Muscle of arm (tissue), 12 donors: ENCODE measurements around the gene AGMO. TPM values are rescaled to one million over a fixed set of nuclear protein-coding genes. Genes with fewer than 3 reads are reported as not detected.
"Not testable (repeated sequence)": the region's sequence is repeated elsewhere in the genome, so short reads cannot be mapped to it uniquely, and the experiment has no call there.

Experiments
- DNase-seq: peaks from one replicate; pipeline ENCODE4 v3.0.0-alpha.2; 2013
- polyA plus RNA-seq, 12 donors: library from polyadenylated mRNA; unstranded; fragments of 120-200 nt; gene quantifications; one replicate each; pipeline ENCODE4 v1.2.1, GENCODE V29; 2013; ENCODE audit not compliant: insufficient read length in 12 of 12

The AGMO gene
- polyA plus RNA-seq, 12 donors, result 0.28 to 0.59 (median 0.37) TPM; not detected in 2

DNA sequence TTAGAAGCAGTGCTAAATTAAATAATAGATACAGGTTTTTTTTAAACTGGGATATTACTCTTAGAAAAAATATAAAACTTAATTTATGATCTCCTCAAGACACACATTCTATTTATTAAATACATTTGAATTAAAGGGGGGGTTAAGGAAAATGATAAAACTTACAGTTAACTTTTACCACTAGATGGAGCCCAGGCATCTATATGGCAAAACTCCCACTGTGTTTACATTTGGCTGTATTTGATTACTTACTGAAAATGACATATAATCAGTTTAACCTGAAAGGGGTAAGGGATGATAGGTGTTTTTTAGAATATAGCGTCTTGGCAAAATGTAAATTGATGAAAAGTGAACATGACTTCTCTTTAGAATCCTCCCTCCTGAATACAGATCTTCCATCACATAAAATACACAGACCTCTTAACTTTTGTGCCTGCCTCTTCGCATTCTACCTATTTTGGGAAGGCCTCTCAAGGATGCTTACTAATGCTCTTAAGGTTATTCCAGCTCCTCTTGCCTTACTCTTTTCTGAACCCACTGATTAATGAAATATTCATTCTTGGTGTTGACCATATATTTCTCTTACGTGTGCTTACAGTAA is 235.7 kb downstream of the AGMO start:
- DNase-seq, result no peak

DNA sequence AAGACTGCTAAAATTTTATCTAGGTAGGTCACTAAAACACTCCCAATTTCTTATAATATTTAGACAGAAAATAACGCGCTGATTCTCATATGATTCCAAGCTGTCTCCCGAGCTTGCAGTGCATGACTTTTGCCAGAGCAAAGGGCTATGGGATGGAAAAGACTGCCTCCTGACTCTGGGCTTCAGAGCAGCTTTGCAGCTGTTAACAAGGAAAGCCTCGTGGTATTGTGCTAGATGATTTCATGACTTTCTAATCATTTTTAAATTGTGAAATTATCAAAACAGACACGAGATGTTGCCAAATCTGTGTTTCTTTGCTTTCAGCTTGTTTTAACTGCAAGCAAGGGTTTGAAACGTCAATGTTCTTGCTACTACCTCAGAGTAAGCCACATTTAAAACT is 238.3 kb downstream of the AGMO start:
- DNase-seq, result no peak

DNA sequence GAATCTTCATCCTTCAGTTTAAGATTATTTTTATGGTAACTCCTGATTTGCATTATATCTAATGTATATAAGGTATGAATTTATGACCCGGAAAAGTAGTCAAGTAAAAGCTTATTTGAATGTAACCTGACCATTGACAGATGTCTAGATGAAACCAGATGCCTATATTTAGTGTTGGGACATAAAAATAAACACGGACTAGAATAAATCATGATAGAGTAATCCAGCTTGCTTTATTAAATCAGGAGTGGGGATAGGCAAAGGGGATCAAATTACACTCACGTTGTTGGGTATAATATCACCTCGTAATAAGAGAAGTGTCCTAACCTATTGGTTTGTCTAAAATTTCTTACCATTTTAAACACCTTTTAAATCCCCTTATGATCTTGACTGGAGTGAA is 244.6 kb downstream of the AGMO start:
- no peak for DNase-seq

- no peak for DNase-seq
These were observed 246.1 kb downstream of the AGMO start for GRCh38 chr7:15315678-15316077.

DNA sequence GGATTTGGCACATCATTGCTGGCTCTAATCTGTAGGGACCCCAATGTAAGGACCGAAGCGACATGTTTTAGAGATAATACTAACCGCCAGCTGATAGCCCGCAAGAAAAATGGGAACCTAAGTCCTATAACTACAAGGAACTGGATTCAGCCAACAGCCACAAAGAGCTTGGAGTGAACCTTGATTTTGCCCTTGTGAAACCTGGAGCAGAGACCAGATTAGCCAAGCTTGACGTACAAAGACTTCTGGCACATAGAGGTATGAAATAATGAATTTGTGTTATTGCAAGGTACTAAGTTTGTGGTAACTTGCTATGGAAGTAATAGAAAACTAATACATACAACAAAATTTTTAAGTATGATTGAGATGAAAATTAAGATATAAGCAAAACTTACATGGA is 246.9 kb downstream of the AGMO start:
- DNase-seq, result no peak

DNA sequence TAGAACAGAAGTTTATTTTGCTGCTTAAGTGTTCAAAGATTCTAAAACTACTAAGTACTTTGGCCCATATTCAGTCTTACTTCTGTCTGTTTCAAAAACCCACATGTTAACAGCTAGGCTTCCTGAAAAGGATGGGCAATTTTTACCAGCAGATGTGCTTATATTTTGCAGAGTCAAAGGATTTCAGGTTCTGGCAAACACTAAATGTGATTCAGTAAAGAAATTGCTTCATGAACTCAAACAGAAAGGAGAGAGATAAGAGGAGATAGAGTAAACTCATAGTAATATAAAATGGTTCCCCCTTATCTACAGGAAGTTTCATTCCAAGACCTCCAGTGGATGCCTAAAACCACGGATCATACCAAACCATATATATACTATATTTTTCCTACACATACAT is 248.5 kb downstream of the AGMO start:
- DNase-seq, result no peak

DNA sequence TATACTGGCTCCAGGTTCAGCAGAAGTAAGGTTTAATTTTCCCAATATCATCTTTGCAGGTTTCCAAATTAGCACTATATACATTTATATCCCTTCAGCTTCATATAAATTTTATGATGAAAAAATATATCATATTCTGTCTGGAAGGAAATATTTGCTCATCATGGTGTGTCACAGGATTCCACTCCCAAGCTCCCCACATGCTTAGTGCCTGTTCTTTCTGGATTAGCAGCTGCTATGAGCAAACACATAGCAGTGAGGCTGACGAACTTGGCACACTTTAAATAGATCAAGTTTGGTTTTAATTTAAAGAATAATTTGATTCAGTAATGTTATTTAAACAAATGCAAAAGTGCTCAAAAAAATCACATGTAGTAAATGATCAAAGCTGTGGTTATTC is 251.9 kb downstream of the AGMO start:
- DNase-seq, result peak; percentile 59

DNA sequence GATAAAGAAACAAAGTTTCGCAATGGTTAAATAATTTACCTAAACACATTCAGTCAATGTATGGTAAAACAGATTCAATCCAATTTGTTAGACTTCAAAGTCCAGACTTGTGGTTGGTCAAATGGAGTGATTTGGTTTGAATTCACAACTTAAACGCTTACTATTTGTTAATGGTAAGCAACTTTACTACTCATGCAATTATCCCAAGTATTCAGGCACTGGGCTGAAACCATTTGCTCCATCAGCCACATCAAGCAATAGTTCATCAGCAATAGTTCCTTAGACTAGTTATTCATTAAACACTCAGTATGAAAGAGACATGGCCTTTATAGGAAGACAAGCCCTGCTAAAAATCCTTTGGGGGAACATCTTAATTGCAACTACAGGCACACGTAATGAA is 253.0 kb downstream of the AGMO start:
- no peak for DNase-seq

DNA sequence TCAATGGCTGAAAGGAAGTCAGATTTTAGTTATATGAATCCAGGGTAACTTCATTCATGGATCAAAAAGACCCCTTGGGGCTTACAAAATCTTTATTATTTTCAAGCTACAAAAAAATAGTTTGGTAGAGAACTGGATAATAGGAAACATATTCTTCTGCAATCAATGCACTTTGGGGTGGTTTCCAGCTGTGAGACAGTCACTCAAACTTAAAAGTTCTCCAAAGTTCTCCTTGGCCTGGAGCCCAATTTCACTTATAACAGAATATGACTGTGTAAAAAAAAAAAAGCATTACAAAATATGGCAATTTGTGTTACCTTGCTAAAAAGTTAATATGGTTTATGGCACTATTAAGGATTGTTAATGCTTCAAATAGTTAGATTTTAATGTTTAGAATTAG is 255.5 kb downstream of the AGMO start:
- DNase-seq, result no peak

GRCh38 chr7:15305002-15305600 is 256.7 kb downstream of the AGMO start:
- DNase-seq, result no peak

GRCh38 chr7:15303357-15303756 is 258.5 kb downstream of the AGMO start:
- no peak for DNase-seq

DNA sequence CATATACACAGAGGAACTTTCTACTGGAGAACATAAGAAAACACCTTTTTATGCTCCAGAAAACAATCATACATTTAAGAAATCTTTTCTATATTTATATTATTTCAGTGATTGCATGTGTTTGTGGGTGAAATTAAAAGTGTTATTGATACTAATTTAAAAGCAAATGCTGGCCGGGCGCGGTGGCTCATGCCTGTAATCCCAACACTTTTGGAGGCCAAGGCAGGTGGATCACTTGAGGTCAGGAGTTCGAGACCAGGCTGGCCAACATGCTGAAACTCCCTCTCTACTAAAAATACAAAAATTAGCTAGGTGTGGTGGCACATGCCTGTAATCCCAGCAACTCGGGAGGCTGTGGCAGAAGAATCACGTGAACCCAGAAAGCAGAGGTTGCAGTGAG is 260.8 kb downstream of the AGMO start:
- not testable (repeated sequence) for DNase-seq

DNA sequence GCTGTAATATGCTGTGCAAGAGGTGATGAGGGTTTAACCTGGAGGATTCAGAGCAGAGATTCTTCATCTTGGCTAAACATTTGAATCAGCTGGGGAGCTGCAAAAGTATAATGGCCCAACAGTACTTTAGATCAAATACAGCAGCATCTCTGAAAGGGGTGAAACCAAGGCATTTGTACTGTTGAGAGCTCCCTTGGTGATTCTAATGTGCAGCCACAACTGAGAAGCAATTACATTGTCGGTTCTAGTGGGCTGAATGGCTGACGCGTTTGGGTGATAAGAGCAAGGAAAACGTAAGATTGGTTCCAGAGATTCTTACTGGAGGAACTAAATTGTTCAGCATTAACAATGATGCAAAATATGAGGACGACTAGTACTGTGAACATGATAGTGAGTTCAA is 269.7 kb downstream of the AGMO start:
- DNase-seq, result no peak

GRCh38 chr7:15291699-15292098 is 270.1 kb downstream of the AGMO start:
- no peak for DNase-seq

GRCh38 chr7:15288741-15289140 is 273.1 kb downstream of the AGMO start:
- DNase-seq, result peak; percentile 71

DNA sequence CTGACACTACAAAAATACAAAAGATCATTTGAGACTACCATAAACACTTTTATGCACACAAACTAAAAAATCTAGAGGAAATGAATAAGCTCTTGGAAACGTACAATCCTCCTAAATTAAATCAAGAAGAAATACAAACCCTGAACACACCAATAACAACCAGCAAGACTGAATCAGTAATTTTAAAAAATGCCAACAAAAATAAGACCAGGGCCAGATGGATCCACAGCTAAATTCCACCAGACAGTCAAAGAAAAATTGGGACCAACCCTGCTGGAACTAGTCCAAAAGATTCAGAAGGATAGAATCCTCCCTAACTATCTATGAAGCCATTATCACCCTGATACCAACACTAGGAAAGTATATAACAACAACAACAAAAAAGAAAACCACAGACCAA is 277.4 kb downstream of the AGMO start:
- no peak for DNase-seq

GRCh38 chr7:15280078-15280733 is 281.6 kb downstream of the AGMO start:
- DNase-seq, result no peak

DNA sequence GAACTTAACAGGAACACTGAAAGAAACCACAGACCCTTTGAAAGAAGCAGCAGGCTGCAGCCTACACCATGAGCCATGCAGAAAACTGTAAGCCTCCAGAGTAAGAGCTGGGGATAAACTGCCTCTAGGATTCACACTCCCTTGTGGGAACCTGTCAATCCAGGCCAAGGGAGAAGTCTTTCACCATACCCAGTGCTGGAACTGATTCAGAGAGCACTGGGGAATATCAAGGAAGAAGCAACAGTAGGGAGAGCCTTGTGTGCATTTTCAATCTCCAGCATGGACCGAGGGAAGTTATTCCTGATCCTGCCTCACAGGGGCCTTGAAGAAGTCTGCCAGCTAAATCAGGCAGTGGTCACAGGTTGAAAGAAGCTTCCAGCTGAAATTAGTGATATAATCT is 282.2 kb downstream of the AGMO start:
- no peak for DNase-seq

GRCh38 chr7:15257689-15258088 is 304.1 kb downstream of the AGMO start:
- no peak for DNase-seq

DNA sequence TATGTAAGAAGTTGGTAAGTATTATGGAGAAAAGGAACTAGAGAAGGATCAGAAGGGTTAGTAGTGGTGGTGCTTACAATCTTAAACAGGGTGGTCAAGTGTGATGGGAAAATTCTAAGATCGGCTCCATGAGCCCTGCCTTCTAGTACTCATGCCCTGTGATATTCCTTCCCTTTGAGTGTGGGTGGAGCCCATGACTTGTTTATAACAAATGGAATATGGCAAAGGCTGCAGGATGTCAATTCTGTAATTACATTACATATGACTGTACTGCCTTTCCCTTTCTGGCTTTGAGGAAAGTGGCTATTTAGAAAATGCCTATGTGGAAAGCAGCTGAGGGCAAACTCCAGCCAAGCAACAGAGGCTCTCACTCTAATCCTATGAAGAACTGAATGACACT is 309.6 kb downstream of the AGMO start:
- DNase-seq, result no peak

DNA sequence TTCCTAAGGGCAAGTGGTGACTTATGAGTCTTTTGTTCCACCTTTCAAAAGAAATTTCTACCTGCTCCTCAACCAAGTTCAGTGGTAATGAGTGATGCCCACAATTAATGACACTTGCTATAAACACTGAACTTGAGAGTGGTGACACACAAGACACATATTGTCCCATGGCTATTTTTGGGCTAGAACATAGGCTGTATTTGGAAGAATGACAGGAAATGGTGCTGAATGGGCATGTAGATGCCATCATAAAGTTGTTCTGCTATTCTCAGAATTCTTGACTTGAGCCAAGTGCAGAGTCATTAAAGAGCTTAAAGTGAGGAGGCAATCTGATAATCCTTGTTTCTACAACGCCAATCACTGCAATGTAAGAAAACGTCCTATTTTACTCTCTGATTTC is 313.3 kb downstream of the AGMO start:
- no peak for DNase-seq

GRCh38 chr7:15245831-15246230 is 316.0 kb downstream of the AGMO start:
- no peak for DNase-seq

GRCh38 chr7:15239801-15240200 is 322.0 kb downstream of the AGMO start:
- no peak for DNase-seq

DNA sequence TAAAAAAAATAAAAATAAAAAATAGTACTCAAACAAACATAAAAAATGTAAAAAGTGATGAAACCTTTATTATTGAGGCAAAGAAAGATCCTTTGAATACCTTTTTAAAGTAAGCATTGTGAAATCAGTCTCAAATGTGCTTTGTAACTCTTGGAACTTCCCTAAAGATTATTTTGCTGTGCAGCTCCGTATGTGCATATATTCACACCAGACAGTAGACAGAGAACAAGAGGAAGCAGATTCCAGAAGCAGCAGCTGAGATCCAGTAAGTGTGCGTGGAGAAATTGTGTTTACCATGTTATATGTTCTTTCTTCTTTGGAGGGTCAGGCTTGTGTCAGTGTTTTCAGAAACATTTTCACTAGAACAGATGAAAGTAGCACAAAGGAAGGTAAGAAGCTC is 324.9 kb downstream of the AGMO start:
- DNase-seq, result no peak
